BE2C (cell line): ENCODE results near the gene CDHR5.

Experiments
- DNase-seq: peaks from one replicate; pipeline ENCODE4 v3.0.0-alpha.2; 2020
- H3K27me3 ChIP-seq: fragments of 250-450 bp; sonication (Bioruptor Pico); 2 replicates; pipeline ENCODE4 v1.5.1; 2020; ENCODE audit warnings: mild to moderate bottlenecking
- H3K36me3 ChIP-seq: fragments of 250-450 bp; sonication (Bioruptor Pico); 2 replicates; pipeline ENCODE4 v1.5.1; 2020; ENCODE audit warnings: mild to moderate bottlenecking
- H3K4me1 ChIP-seq: fragments of 250-450 bp; sonication (Bioruptor Pico); 2 replicates; pipeline ENCODE4 v1.5.1; 2020
- H3K4me3 ChIP-seq: 2 replicates; pipeline ENCODE4 v1.5.1; 2011; ENCODE audit warnings: low read depth, low read length
- H3K9me3 ChIP-seq: fragments of 250-450 bp; sonication (Bioruptor Pico); 2 replicates; pipeline ENCODE4 v1.5.1; 2020
- TF ChIP-seq, protein P1 (sequence below): IDR thresholded peaks from 2 replicates; pipeline ENCODE4 v1.5.1; 2012; ENCODE audit warnings: mild to moderate bottlenecking, low read depth, low read length

CDHR5 gene

DNA sequence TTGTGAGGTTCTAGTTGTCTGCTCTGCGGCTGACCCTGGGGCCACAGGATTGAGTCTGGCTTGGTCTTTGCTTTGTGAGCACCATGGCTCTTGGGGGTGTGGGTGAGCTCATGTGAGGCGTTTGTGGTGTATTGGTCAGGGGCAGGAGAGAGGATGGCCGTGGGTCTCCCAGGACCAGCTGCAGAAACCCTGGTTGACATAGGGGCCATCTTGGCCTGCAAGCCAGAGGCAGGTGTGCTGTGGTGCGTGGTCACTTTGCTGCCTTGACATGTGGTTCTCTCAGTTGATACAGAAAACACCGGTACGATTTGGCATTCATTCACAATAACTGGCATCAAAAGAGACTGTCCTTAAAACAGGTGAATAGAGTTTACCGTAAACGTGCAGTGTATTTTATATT is 37.2 kb downstream of the CDHR5 start:
- no peak for DNase-seq
- Histone ChIP-seq H3K4me1 (no peaks in the 10 kb centered on the region), H3K4me3 (no peak overlapping the region), H3K36me3 (peaks cover 10% of the 10 kb centered on the region), H3K9me3 (no peaks in the 10 kb centered on the region), H3K27me3 (no peaks in the 10 kb centered on the region)
- TF ChIP-seq, protein P1, sequence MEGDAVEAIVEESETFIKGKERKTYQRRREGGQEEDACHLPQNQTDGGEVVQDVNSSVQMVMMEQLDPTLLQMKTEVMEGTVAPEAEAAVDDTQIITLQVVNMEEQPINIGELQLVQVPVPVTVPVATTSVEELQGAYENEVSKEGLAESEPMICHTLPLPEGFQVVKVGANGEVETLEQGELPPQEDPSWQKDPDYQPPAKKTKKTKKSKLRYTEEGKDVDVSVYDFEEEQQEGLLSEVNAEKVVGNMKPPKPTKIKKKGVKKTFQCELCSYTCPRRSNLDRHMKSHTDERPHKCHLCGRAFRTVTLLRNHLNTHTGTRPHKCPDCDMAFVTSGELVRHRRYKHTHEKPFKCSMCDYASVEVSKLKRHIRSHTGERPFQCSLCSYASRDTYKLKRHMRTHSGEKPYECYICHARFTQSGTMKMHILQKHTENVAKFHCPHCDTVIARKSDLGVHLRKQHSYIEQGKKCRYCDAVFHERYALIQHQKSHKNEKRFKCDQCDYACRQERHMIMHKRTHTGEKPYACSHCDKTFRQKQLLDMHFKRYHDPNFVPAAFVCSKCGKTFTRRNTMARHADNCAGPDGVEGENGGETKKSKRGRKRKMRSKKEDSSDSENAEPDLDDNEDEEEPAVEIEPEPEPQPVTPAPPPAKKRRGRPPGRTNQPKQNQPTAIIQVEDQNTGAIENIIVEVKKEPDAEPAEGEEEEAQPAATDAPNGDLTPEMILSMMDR = no peak

- TF ChIP-seq, protein P1 = no peak
- H3K9me3 ChIP-seq = no peaks in the 10 kb centered on the region
- no peak overlapping the region for H3K4me3 ChIP-seq
- no peaks in the 10 kb centered on the region for H3K27me3 ChIP-seq
- no peak for DNase-seq
- H3K36me3 ChIP-seq = peaks cover 6% of the 10 kb centered on the region; the same call in 1 of the 2 replicates
- no peaks in the 10 kb centered on the region for H3K4me1 ChIP-seq
Observed at GRCh38 chr11:586376-587316, 38.1 kb downstream of the CDHR5 start.

DNA sequence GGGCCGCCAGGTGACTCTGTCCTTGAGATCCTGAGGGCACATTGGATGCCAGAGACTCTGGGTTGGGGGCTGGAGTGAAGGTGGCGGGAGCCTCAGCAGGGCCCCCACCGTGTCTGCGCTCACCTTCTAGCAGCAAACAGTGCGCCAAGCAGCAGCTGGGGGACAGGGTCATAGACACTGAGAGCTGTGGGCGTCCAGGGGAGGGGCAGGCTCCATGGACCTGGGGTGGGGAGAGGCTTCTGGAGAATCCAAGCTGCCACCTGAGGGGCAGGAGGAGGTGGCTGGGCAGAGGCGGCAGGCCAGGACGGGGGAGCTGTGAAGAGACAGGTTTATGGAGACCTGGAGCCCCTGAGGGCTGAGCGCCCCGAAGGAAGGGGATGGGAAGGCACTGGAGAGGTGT is 40.5 kb downstream of the CDHR5 start:
- peaks cover 6% of the 10 kb centered on the region; the same call in 1 of the 2 replicates for H3K36me3 ChIP-seq

GRCh38 chr11:581752-582151 is 43.0 kb downstream of the CDHR5 start:
- Histone ChIP-seq H3K36me3 (peaks cover 6% of the 10 kb centered on the region; the same call in 1 of the 2 replicates), H3K9me3 (no peaks in the 10 kb centered on the region), H3K4me3 (no peak overlapping the region), H3K27me3 (no peaks in the 10 kb centered on the region), H3K4me1 (no peaks in the 10 kb centered on the region)
- TF ChIP-seq, protein P1 = no peak
- DNase-seq = no peak

More for the DNA sequence above, 40.5 kb downstream of the CDHR5 start:
- DNase-seq = no peak
- TF ChIP-seq, protein P1 = no peak
- no peaks in the 10 kb centered on the region for H3K27me3 ChIP-seq
- no peaks in the 10 kb centered on the region for H3K4me1 ChIP-seq
- no peaks in the 10 kb centered on the region for H3K9me3 ChIP-seq
- no peak overlapping the region for H3K4me3 ChIP-seq

GRCh38 chr11:581342-581741 is 43.4 kb downstream of the CDHR5 start:
- DNase-seq = no peak
- H3K27me3 ChIP-seq = no peaks in the 10 kb centered on the region
- no peaks in the 10 kb centered on the region for H3K4me1 ChIP-seq
- no peak overlapping the region for H3K4me3 ChIP-seq
- TF ChIP-seq, protein P1 = no peak
- H3K36me3 ChIP-seq = peaks cover 6% of the 10 kb centered on the region; the same call in 1 of the 2 replicates
- no peaks in the 10 kb centered on the region for H3K9me3 ChIP-seq
